OCI-LY3 (cell line): ENCODE data around the gene PRAMEF12.

Source experiments
- CTCF ChIP-seq: fragments of 200-600, 300-600 bp; sonication (generic); IDR thresholded peaks from 2 replicates; pipeline ENCODE4 v1.5.1; 2014; ENCODE audit warnings: antibody characterized with exemption, low read length, low read depth
- EZH2phosphoT487 ChIP-seq: fragments of 200-600 bp; shearing (Covaris generic); IDR thresholded peaks from 2 replicates; pipeline ENCODE4 v1.6.1; 2018; ENCODE audit warnings: antibody characterized with exemption, mixed run types, low read depth

- TF ChIP-seq CTCF (no peak), EZH2phosphoT487 (no peak)
Measured at GRCh38 chr1:12774801-12775345, 1.3 kb downstream of the PRAMEF12 start.
